ENCODE data around the gene PROK1.

Gene PROK1

DNA sequence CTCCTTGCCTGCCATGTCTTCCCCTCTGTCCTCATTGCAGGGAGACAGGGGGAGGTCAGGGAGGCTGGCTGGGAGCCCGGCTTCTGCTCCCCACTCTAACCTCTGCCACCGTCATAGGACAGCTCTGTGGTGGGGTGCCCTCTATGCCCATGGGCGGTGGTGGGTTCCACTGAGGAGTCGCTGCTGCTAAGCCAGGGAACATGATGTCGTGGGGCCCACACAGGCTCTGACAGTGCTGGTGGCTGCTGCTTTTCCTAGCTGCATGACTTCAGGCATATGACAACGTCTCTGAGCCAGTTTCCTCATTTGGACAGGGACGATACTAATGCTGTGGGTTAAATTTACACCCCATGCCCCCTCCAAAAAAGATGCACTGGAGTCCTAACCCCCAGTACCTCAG is 53.3 kb downstream of the PROK1 start:
- POLR2A ChIA-PET = no interaction called here
- no peak for DNase-seq (ENCODE audit: low read depth, low spot score)
- TF ChIP-seq, protein P1, sequence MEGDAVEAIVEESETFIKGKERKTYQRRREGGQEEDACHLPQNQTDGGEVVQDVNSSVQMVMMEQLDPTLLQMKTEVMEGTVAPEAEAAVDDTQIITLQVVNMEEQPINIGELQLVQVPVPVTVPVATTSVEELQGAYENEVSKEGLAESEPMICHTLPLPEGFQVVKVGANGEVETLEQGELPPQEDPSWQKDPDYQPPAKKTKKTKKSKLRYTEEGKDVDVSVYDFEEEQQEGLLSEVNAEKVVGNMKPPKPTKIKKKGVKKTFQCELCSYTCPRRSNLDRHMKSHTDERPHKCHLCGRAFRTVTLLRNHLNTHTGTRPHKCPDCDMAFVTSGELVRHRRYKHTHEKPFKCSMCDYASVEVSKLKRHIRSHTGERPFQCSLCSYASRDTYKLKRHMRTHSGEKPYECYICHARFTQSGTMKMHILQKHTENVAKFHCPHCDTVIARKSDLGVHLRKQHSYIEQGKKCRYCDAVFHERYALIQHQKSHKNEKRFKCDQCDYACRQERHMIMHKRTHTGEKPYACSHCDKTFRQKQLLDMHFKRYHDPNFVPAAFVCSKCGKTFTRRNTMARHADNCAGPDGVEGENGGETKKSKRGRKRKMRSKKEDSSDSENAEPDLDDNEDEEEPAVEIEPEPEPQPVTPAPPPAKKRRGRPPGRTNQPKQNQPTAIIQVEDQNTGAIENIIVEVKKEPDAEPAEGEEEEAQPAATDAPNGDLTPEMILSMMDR (IDR thresholded peaks at IDR 0.05; ENCODE audit: insufficient read depth, low read length, missing control alignments) = no peak
- H3K4me3 ChIP-seq (ENCODE audit: low read depth, low read length) = no peak overlapping the region
- CTCF ChIA-PET = interaction anchor here (1.2 to 1.5 kb wide), 2 partner anchors 8 to 307 kb away, joined by 4 to 7 read pairs; no protein-coding TSS in a partner anchor

DNA sequence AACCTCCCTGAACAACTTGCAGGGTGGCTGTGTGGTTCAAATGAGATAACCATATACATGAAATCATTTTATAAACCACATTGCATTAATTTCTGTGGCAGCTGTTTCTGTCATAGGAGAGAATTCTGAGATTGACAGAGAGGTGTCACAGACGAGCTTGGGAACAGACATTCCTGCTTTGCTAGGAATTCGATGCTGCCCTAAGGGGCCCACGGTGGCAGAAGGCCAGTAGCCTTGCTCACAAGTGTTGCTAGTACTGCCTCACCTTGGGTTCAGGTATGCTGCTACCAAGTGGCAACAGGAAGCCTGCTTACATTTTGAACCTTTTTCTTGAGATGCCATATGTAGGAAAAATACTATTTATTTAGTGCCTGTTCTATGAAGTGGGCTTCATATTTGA is 54.6 kb downstream of the PROK1 start:
- POLR2A ChIA-PET = no interaction called here
- TF ChIP-seq, protein P1 (IDR thresholded peaks at IDR 0.05; ENCODE audit: insufficient read depth, low read length, missing control alignments) = no peak

DNA sequence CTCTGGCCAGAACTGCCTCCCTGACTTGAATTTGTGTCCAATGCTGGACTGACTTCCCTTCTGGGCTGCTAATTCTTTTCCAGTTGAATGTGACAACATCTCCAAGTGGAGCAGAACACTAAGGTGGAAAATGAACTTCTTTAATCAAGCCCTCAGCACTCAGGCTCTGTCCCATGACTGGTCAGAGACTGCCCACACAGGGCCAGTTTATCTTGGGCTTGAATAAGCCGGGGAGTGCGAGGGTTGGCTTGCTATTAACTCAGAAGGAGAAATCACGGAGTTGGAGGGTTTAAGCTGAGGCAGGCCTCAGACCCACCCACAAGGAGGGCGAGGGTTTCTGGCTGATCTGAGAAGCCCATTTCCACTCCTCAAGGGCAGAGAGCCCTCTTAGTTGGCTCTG is 55.6 kb downstream of the PROK1 start:
- POLR2A ChIA-PET = no interaction called here
- TF ChIP-seq, protein P1 (IDR thresholded peaks at IDR 0.05; ENCODE audit: insufficient read depth, low read length, missing control alignments) = no peak

More for the DNA sequence above, 54.6 kb downstream of the PROK1 start:
- CTCF ChIA-PET = interaction anchor here (1.1 kb wide), 1 partner anchor 10 kb away, joined by 11 read pairs; no protein-coding TSS in a partner anchor
- no peak overlapping the region for H3K4me3 ChIP-seq (ENCODE audit: low read depth, low read length)
- no peak for DNase-seq (ENCODE audit: low read depth, low spot score)

More for the DNA sequence above, 55.6 kb downstream of the PROK1 start:
- no peak for DNase-seq (ENCODE audit: low read depth, low spot score)
- CTCF ChIA-PET = interaction anchor here (1.2 to 7.2 kb wide), 2 partner anchors 10 to 299 kb away, joined by 3 to 51 read pairs; no protein-coding TSS in a partner anchor
- no peak overlapping the region for H3K4me3 ChIP-seq (ENCODE audit: low read depth, low read length)

Measured in AG04449 (cell line).